Measurements from ENCODE around the gene DSN1. TPM values are rescaled to one million over a fixed set of nuclear protein-coding genes. Genes with fewer than 3 reads are reported as not detected.

DSN1 gene
- total and polyA plus RNA-seq, 9 of the 15 experiments (the other 6 are each of a cell fraction or from before 2014, with no cell fraction given), result 23.3 to 45.3 (median 31.1) TPM

DNA sequence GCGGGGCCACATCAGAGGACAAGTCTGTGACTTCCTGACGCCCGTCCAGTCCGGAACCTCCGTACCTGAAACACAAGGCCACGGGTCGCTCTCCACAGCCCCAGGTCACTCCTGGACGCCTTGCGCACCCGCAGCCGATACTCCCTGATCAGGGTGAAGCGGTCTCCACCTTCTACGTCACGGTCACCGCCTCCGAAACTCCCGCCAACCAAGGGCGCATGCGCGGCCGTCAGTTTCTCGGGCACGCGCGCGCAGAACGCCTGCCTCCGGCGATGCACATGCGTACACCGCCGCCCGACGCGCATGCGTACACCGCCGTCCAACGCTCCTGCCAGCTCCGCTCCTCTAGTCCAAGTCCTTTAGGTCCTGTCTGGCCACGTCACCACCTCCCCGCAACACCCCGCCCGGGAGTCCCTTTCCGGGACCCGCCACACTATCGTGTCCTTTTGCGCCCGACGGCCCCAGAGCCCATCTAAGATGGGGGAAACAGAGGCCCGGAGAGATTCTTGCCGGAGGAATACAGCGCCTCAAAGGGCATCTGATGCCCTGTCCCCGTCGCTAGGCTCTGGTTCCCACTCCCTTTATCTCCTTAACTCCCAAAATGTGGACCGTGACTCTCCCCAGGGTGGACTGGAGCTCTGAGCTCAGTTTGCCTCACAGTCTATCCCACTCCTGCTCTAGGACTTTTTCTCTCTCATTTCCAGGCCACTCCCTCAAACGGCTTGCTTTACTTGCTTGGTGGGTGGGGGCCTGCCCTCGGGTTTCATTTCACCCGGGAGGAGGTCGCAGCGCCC is at the start of gene DSN1 (continued):
- TF ChIP-seq CREB5 (CRISPR knock-in tag; IDR thresholded peaks at IDR 0.05), result no peak
- no peak; a peak in 2 of 6 replicates for TF ChIP-seq CTCF (IDR thresholded peaks at IDR 0.05 in 2 of 3, conservative IDR thresholded peaks at IDR 0.05 in 1 of 3; ENCODE audit: insufficient read depth in 2 of 3, low read depth in 1 of 3, low read length in 3 of 3)
- peak; percentile 75 for TF ChIP-seq CCNT2 (IDR thresholded peaks at IDR 0.05; ENCODE audit: borderline replicate concordance, extremely low read depth, insufficient read length, low read depth, low read length)
- TF ChIP-seq C11orf30 (IDR thresholded peaks at IDR 0.05; ENCODE audit: low read depth), result 0 out of 2 replicates have a peak, but pooled peaks have one; percentile 4
- TF ChIP-seq BCL6 (CRISPR knock-in tag; IDR thresholded peaks at IDR 0.05), result no peak
- no peak for TF ChIP-seq ZNF780A (CRISPR knock-in tag; IDR thresholded peaks at IDR 0.05)
- no peak for TF ChIP-seq CBX2 (IDR thresholded peaks at IDR 0.05; ENCODE audit: insufficient read depth, low read length, poor library complexity, severe bottlenecking)
- no peak for TF ChIP-seq GABPA (tag; conservative IDR thresholded peaks at IDR 0.05; ENCODE audit: low read depth)
- TF ChIP-seq OTX1 (CRISPR knock-in tag; IDR thresholded peaks at IDR 0.05), result 0 out of 2 replicates have a peak, but pooled peaks have one; percentile 18
- TF ChIP-seq ZKSCAN1 (IDR thresholded peaks at IDR 0.05; ENCODE audit: low read depth, low read length), result no peak
- TF ChIP-seq MTA1 (IDR thresholded peaks at IDR 0.05; ENCODE audit: borderline replicate concordance), result no peak
- TF ChIP-seq NR1H2 (CRISPR knock-in tag; IDR thresholded peaks at IDR 0.05), result 0 out of 2 replicates have a peak, but pooled peaks have one; percentile 47
- TF ChIP-seq HDAC2 (IDR thresholded peaks at IDR 0.05), result no peak; the same call in 1 of the 2 replicates
- peak; percentile 49; the same call in 1 of the 2 replicates for TF ChIP-seq MXI1 (IDR thresholded peaks at IDR 0.05; ENCODE audit: low read depth, low read length)
- no peak for TF ChIP-seq TEAD2 (tag; IDR thresholded peaks at IDR 0.05)
- TF ChIP-seq KAT2B (IDR thresholded peaks at IDR 0.05; ENCODE audit: low read depth, low read length), result no peak

Measured in K562 (cell line).